Hematopoietic multipotent progenitor cell treated with erythropoietin and hydrocortisone succinate and interleukin-3 and kit ligand, for 15 days (in vitro differentiated cells): ENCODE results near the gene GDF10.

ENCODE experiments used
- DNase-seq: peaks from one replicate; pipeline ENCODE4 v3.0.0-alpha.2; 2015; ENCODE audit warnings: low spot score

GDF10 gene

GRCh38 chr10:47294057-47294456, 5.9 kb upstream of the GDF10 start:
- no peak for DNase-seq

- DNase-seq, result no peak
Observed at GRCh38 chr10:47294501-47294900, 5.5 kb upstream of the GDF10 start.

- no peak for DNase-seq
Observed at GRCh38 chr10:47295411-47295810, 4.6 kb upstream of the GDF10 start.

- no peak for DNase-seq
Observed at GRCh38 chr10:47296156-47296894, 3.7 kb upstream of the GDF10 start.

- no peak for DNase-seq
Observed at GRCh38 chr10:47296941-47297340, 3.1 kb upstream of the GDF10 start.

GRCh38 chr10:47297866-47298540, 2.0 kb upstream of the GDF10 start:
- no peak for DNase-seq

GRCh38 chr10:47298715-47299114, 1.3 kb upstream of the GDF10 start:
- no peak for DNase-seq

GRCh38 chr10:47300429-47300931, 483 bp downstream of the GDF10 start:
- DNase-seq, result no peak

- DNase-seq, result no peak
Observed at GRCh38 chr10:47301833-47302232, 1.8 kb downstream of the GDF10 start.

- DNase-seq, result no peak
Observed at GRCh38 chr10:47303105-47303504, 3.1 kb downstream of the GDF10 start.

- DNase-seq, result no peak
Observed at GRCh38 chr10:47303866-47304265, 3.9 kb downstream of the GDF10 start.

GRCh38 chr10:47305566-47305965, 5.6 kb downstream of the GDF10 start:
- DNase-seq, result no peak

- peak; percentile 12 for DNase-seq
Observed at GRCh38 chr10:47306387-47307210, 6.6 kb downstream of the GDF10 start.

GRCh38 chr10:47307381-47307780, 7.4 kb downstream of the GDF10 start:
- no peak for DNase-seq

GRCh38 chr10:47308775-47309174, 8.8 kb downstream of the GDF10 start:
- DNase-seq, result no peak

- no peak for DNase-seq
Observed at GRCh38 chr10:47309408-47310089, 9.6 kb downstream of the GDF10 start.

- no peak for DNase-seq
Observed at GRCh38 chr10:47310090-47310505, 10.1 kb downstream of the GDF10 start.

- DNase-seq, result no peak
Observed at GRCh38 chr10:47311193-47311931, 11.4 kb downstream of the GDF10 start.

- DNase-seq, result peak; percentile 27
Observed at GRCh38 chr10:47311932-47312662, 12.1 kb downstream of the GDF10 start.

- no peak for DNase-seq
Observed at GRCh38 chr10:47312663-47312995, 12.6 kb downstream of the GDF10 start.
